ENCODE data around the gene BRCA1.
A peak's percentile ranks its signal among the peaks of the same experiment; 100 is the strongest.

GRCh38 chr17:43170766-43171585 is 45.8 kb upstream of the BRCA1 start, which contains the start of gene NBR1:
- TF ChIP-seq CTCF (conservative IDR thresholded peaks at IDR 0.05), result no peak
- TF ChIP-seq ZFX (IDR thresholded peaks at IDR 0.05), result peak; percentile 59; the same call in 1 of the 2 replicates
